HFFc6 (cell line): ENCODE data around the gene PLEK2. TPM values are rescaled to one million over a fixed set of nuclear protein-coding genes. Genes with fewer than 3 reads are reported as not detected.
A peak's percentile ranks its signal among the peaks of the same experiment; 100 is the strongest.
"Not testable (repeated sequence)": the region's sequence is repeated elsewhere in the genome, so short reads cannot be mapped to it uniquely, and the experiment has no call there.

ENCODE experiments used
- DNase-seq: peaks from one replicate; pipeline ENCODE4 v3.0.0-alpha.2; 2018
- H3K27ac Mint-ChIP-seq: 2 replicates; pipeline ENCODE4 v1.8.0; 2020; ENCODE audit warnings: mild to moderate bottlenecking, mixed read lengths
- H3K27me3 Mint-ChIP-seq: 2 replicates; pipeline ENCODE4 v1.8.0; 2021; ENCODE audit warnings: mild to moderate bottlenecking, moderate library complexity, mixed read lengths; ENCODE audit not compliant: insufficient read depth
- H3K36me3 Mint-ChIP-seq: 2 replicates; pipeline ENCODE4 v1.8.0; 2021; ENCODE audit warnings: low read depth, mixed read lengths
- H3K4me1 Mint-ChIP-seq: 2 replicates; pipeline ENCODE4 v1.8.0; 2020; ENCODE audit warnings: low read depth, mixed read lengths
- H3K4me3 Mint-ChIP-seq: 2 replicates; pipeline ENCODE4 v1.8.0; 2020; ENCODE audit warnings: mild to moderate bottlenecking, moderate library complexity, mixed read lengths
- H3K9me3 Mint-ChIP-seq: 2 replicates; pipeline ENCODE4 v1.8.0; 2020; ENCODE audit warnings: mild to moderate bottlenecking, mixed read lengths
- CTCF ChIP-seq: fragments of 200-600 bp; sonication (generic); IDR thresholded peaks from 2 replicates; pipeline ENCODE4 v1.5.0; 2021; ENCODE audit warnings: antibody characterized with exemption, mild to moderate bottlenecking
- total RNA-seq, 6 experiments: library from RNA; stranded (reverse); fragmentation: NEBNext Ultra II Directional; extraction: Animal tissue kit (Norgen Biotek cat#: 25700); gene quantifications; 2 replicates in 1 of 6; 3 replicates in 5 of 6; pipeline ENCODE4 v1.2.3, GENCODE V29; 2021

PLEK2 gene
- total RNA-seq, 6 experiments from 2014 or later, result 8.7 to 23.8 (median 19.5) TPM

GRCh38 chr14:67416085-67416484, 4.1 kb upstream of the PLEK2 start:
- Mint-ChIP-seq H3K4me1 (peaks cover 47% of the 10 kb centered on the region), H3K9me3 (no peaks in the 10 kb centered on the region), H3K4me3 (no peak overlapping the region), H3K36me3 (no peaks in the 10 kb centered on the region), H3K27ac (no peak overlapping the region), H3K27me3 (peaks cover 1% of the 10 kb centered on the region; the same call in 1 of the 2 replicates)
- DNase-seq, result no peak
- TF ChIP-seq CTCF, result no peak

- H3K27ac Mint-ChIP-seq, DNase-seq, H3K4me3 Mint-ChIP-seq, H3K9me3 Mint-ChIP-seq, H3K36me3 Mint-ChIP-seq, H3K27me3 Mint-ChIP-seq: not testable (repeated sequence)
- peaks cover 51% of the 10 kb centered on the region for H3K4me1 Mint-ChIP-seq
Observed at GRCh38 chr14:67415610-67416009, 3.6 kb upstream of the PLEK2 start.

- DNase-seq, result peak; percentile 77
- H3K9me3 Mint-ChIP-seq, result no peaks in the 10 kb centered on the region
- peak overlapping the region; percentile 57 for H3K4me3 Mint-ChIP-seq
- no peaks in the 10 kb centered on the region for H3K36me3 Mint-ChIP-seq
- peaks cover 5% of the 10 kb centered on the region for H3K27me3 Mint-ChIP-seq
- H3K4me1 Mint-ChIP-seq, result peaks cover 62% of the 10 kb centered on the region
- TF ChIP-seq CTCF, result no peak
- H3K27ac Mint-ChIP-seq, result peak overlapping the region; percentile 88
Observed at GRCh38 chr14:67413806-67414769, 2.1 kb upstream of the PLEK2 start.

- peaks cover 50% of the 10 kb centered on the region for H3K4me1 Mint-ChIP-seq
- no peak for TF ChIP-seq CTCF
- peak overlapping the region; percentile 83 for H3K4me3 Mint-ChIP-seq
- DNase-seq, result no peak
- no peaks in the 10 kb centered on the region for H3K36me3 Mint-ChIP-seq
- H3K27ac Mint-ChIP-seq, result peak overlapping the region; percentile 49; the same call in 1 of the 2 replicates
- no peaks in the 10 kb centered on the region for H3K9me3 Mint-ChIP-seq
- peaks cover 4% of the 10 kb centered on the region; the same call in 1 of the 2 replicates for H3K27me3 Mint-ChIP-seq
Observed at GRCh38 chr14:67411370-67411769, 595 bp downstream of the PLEK2 start.

- Mint-ChIP-seq H3K36me3 (no peaks in the 10 kb centered on the region), H3K4me1 (peaks cover 50% of the 10 kb centered on the region), H3K27ac (peak overlapping the region; percentile 38; the same call in 1 of the 2 replicates), H3K9me3 (no peaks in the 10 kb centered on the region), H3K4me3 (peak overlapping the region; percentile 28; the same call in 1 of the 2 replicates), H3K27me3 (peaks cover 4% of the 10 kb centered on the region; the same call in 1 of the 2 replicates)
- no peak for DNase-seq
- TF ChIP-seq CTCF, result no peak
Observed at GRCh38 chr14:67410313-67410712, 1.7 kb downstream of the PLEK2 start.

GRCh38 chr14:67409461-67409860, 2.5 kb downstream of the PLEK2 start:
- TF ChIP-seq CTCF, result no peak
- Mint-ChIP-seq H3K27ac (no peak overlapping the region; the same call in 1 of the 2 replicates), H3K9me3 (no peaks in the 10 kb centered on the region), H3K4me3 (no peak overlapping the region; the same call in 1 of the 2 replicates), H3K4me1 (peaks cover 44% of the 10 kb centered on the region), H3K27me3 (peaks cover 4% of the 10 kb centered on the region; the same call in 1 of the 2 replicates), H3K36me3 (no peaks in the 10 kb centered on the region)
- DNase-seq, result no peak

- H3K27ac Mint-ChIP-seq, H3K9me3 Mint-ChIP-seq, DNase-seq, H3K36me3 Mint-ChIP-seq, H3K27me3 Mint-ChIP-seq, H3K4me3 Mint-ChIP-seq: not testable (repeated sequence)
- peaks cover 32% of the 10 kb centered on the region for H3K4me1 Mint-ChIP-seq
Observed at GRCh38 chr14:67408122-67408801, 3.7 kb downstream of the PLEK2 start.
